Tibial nerve (tissue), 4 donors: Measurements from ENCODE around the gene TLCD3A. TPM values are rescaled to one million over a fixed set of nuclear protein-coding genes. Genes with fewer than 3 reads are reported as not detected.

Experiments used
- DNase-seq, 2 donors: peaks; one replicate each; pipeline ENCODE4 v3.0.0-alpha.2; 2019; ENCODE audit warnings: low spot score in 2 of 2
- H3K27ac ChIP-seq, 4 donors: fragments of 200-600 bp; sonication (generic) in 3 of 4; one replicate each; pipeline ENCODE4 v1.5.1; 2017 to 2019; ENCODE audit warnings: mild to moderate bottlenecking in 1 of 4
- H3K27me3 ChIP-seq, 2 donors: fragments of 200-600 bp; sonication (generic) in 1 of 2; one replicate each; pipeline versions ENCODE4 v1.5.1 to v1.6.0; 2017 to 2019
- H3K36me3 ChIP-seq, 3 donors: fragments of 200-600 bp; sonication (generic); one replicate each; pipeline ENCODE4 v1.5.1; 2018 to 2019
- H3K4me1 ChIP-seq, 4 donors: fragments of 200-600 bp; sonication (generic) in 3 of 4; one replicate each; pipeline ENCODE4 v1.5.1; 2017 to 2019
- H3K4me3 ChIP-seq, 4 donors: fragments of 200-600 bp; sonication (generic) in 3 of 4; one replicate each; pipeline ENCODE4 v1.5.1; 2017 to 2019; ENCODE audit warnings: mild to moderate bottlenecking in 1 of 4, moderate library complexity in 1 of 4
- H3K9me3 ChIP-seq, 4 donors: fragments of 200-600 bp; sonication (generic) in 3 of 4; one replicate each; pipeline ENCODE4 v1.5.1; 2017 to 2019
- EP300 ChIP-seq, 2 donors: sonication (generic); formaldehyde crosslinking; IDR thresholded peaks; one replicate each; pipeline ENCODE4 v1.6.1; 2017; ENCODE audit warnings: antibody characterized with exemption in 2 of 2, mild to moderate bottlenecking in 1 of 2
- POLR2A ChIP-seq, 2 donors: fragments of 450-650 bp; IDR thresholded peaks; one replicate each; pipeline ENCODE4 v1.6.1; 2017; ENCODE audit warnings: antibody characterized with exemption in 2 of 2, mild to moderate bottlenecking in 2 of 2, moderate library complexity in 2 of 2
- WGBS, 2 donors: methylation state at CpG; one replicate each; pipeline ENCODE4 v1.1.5; 2018; 5-methylcytosine and 5-hydroxymethylcytosine counted together
- total RNA-seq, 4 donors: library from RNA; depleted of rRNA; stranded (reverse); fragments of >200 nt; gene quantifications; one replicate each; pipeline ENCODE4 v1.1.0, GENCODE V29; 2016
- TF ChIP-seq, protein P1 (sequence below), 5 experiments: fragments of 200-600 bp in 3 of 5; fragments of 450-650 bp in 2 of 5; sonication (generic) in 3 of 5; IDR thresholded peaks; one replicate each; pipeline ENCODE4 v1.5.1; 2016 to 2019; ENCODE audit warnings: antibody characterized with exemption in 5 of 5, mild to moderate bottlenecking in 3 of 5, moderate library complexity in 2 of 5

The TLCD3A gene
- total RNA-seq, 4 donors from 2014 or later: 3.9 to 6.3 (median 5.8) TPM

GRCh38 chr17:688100-688989, 44.1 kb upstream of the TLCD3A start:
- TF ChIP-seq POLR2A (IDR thresholded peaks at IDR 0.05) (no peak), EP300 (IDR thresholded peaks at IDR 0.05) (no peak)
- TF ChIP-seq, protein P1, sequence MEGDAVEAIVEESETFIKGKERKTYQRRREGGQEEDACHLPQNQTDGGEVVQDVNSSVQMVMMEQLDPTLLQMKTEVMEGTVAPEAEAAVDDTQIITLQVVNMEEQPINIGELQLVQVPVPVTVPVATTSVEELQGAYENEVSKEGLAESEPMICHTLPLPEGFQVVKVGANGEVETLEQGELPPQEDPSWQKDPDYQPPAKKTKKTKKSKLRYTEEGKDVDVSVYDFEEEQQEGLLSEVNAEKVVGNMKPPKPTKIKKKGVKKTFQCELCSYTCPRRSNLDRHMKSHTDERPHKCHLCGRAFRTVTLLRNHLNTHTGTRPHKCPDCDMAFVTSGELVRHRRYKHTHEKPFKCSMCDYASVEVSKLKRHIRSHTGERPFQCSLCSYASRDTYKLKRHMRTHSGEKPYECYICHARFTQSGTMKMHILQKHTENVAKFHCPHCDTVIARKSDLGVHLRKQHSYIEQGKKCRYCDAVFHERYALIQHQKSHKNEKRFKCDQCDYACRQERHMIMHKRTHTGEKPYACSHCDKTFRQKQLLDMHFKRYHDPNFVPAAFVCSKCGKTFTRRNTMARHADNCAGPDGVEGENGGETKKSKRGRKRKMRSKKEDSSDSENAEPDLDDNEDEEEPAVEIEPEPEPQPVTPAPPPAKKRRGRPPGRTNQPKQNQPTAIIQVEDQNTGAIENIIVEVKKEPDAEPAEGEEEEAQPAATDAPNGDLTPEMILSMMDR (IDR thresholded peaks at IDR 0.05): peak in 3 of 5 experiments; percentile 7 to 37 (median 10)
- no peaks in the 10 kb centered on the region for H3K27me3 ChIP-seq
- peaks cover 0 to 52% (median 0%) of the 10 kb centered on the region in 3 donors for H3K36me3 ChIP-seq
- H3K27ac ChIP-seq: peak overlapping the region in 1 of 4 donors; percentile 36
- H3K4me3 ChIP-seq: no peak overlapping the region
- DNase-seq: peak in 1 of 2 donors; percentile 32
- peaks cover 0 to 3% (median 0%) of the 10 kb centered on the region in 4 donors for H3K4me1 ChIP-seq
- H3K9me3 ChIP-seq: no peaks in the 10 kb centered on the region
- WGBS, 2 donors: 74 to 76% methylated on average over 18 of the region's 18 CpGs

GRCh38 chr17:689556-690275, 42.7 kb upstream of the TLCD3A start:
- peaks cover 0 to 63% (median 8%) of the 10 kb centered on the region in 3 donors for H3K36me3 ChIP-seq
- no peak for DNase-seq
- TF ChIP-seq POLR2A (IDR thresholded peaks at IDR 0.05) (no peak), EP300 (IDR thresholded peaks at IDR 0.05) (no peak)
- TF ChIP-seq, protein P1 (IDR thresholded peaks at IDR 0.05): no peak

DNA sequence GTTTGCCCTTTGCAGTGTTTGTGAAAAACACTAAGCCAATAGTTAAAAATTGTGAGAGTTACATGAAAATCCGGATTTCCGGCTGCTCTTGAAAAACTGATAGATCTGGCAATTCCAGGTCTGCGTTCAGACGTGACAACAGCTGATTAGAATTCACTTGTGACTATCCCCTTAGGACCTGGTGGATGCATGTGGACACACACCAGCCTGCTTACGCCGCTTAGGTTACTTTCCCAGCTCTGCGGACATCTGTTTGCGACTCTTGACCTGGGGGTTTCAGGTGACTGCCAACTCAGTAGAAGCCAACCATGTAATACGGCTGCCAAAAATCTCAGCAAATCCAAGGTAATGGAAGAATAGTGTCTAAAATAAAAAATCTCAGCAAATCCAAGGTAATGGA, 42.0 kb upstream of the TLCD3A start:
- no peak for DNase-seq
- TF ChIP-seq, protein P1 (IDR thresholded peaks at IDR 0.05): no peak
- no peak for TF ChIP-seq POLR2A (IDR thresholded peaks at IDR 0.05)
- no peaks in the 10 kb centered on the region for H3K27me3 ChIP-seq
- H3K27ac ChIP-seq: no peak overlapping the region
- peaks cover 0 to 3% (median 0%) of the 10 kb centered on the region in 4 donors for H3K4me1 ChIP-seq
- 87 to 93% methylated on average over 9 of the region's 9 CpGs for WGBS, 2 donors
- no peaks in the 10 kb centered on the region for H3K9me3 ChIP-seq
- peaks cover 0 to 65% (median 13%) of the 10 kb centered on the region in 3 donors for H3K36me3 ChIP-seq
- H3K4me3 ChIP-seq: no peak overlapping the region

More at GRCh38 chr17:689556-690275, 42.7 kb upstream of the TLCD3A start:
- no peak overlapping the region for H3K27ac ChIP-seq
- H3K27me3 ChIP-seq: no peaks in the 10 kb centered on the region
- no peaks in the 10 kb centered on the region for H3K9me3 ChIP-seq
- peaks cover 0 to 3% (median 0%) of the 10 kb centered on the region in 4 donors for H3K4me1 ChIP-seq
- WGBS, 2 donors: 84 to 86% methylated on average over 17 of the region's 17 CpGs
- no peak overlapping the region for H3K4me3 ChIP-seq

GRCh38 chr17:691423-691822, 41.0 kb upstream of the TLCD3A start:
- peaks cover 0 to 3% (median 0%) of the 10 kb centered on the region in 4 donors for H3K4me1 ChIP-seq
- H3K27ac ChIP-seq: no peak overlapping the region
- H3K4me3 ChIP-seq: no peak overlapping the region
- DNase-seq: no peak
- no peaks in the 10 kb centered on the region for H3K9me3 ChIP-seq
- 85 to 88% methylated on average over 4 of the region's 4 CpGs for WGBS, 2 donors
- no peak for TF ChIP-seq EP300 (IDR thresholded peaks at IDR 0.05)
- TF ChIP-seq, protein P1 (IDR thresholded peaks at IDR 0.05): no peak
- no peak for TF ChIP-seq POLR2A (IDR thresholded peaks at IDR 0.05)
- peaks cover 0 to 68% (median 13%) of the 10 kb centered on the region in 3 donors for H3K36me3 ChIP-seq
- no peaks in the 10 kb centered on the region for H3K27me3 ChIP-seq
